Measurements from ENCODE around the gene IL36G. TPM values are rescaled to one million over a fixed set of nuclear protein-coding genes. Genes with fewer than 3 reads are reported as not detected.

Gene IL36G
- total RNA-seq, 1 experiment from 2014 or later: not detected

DNA sequence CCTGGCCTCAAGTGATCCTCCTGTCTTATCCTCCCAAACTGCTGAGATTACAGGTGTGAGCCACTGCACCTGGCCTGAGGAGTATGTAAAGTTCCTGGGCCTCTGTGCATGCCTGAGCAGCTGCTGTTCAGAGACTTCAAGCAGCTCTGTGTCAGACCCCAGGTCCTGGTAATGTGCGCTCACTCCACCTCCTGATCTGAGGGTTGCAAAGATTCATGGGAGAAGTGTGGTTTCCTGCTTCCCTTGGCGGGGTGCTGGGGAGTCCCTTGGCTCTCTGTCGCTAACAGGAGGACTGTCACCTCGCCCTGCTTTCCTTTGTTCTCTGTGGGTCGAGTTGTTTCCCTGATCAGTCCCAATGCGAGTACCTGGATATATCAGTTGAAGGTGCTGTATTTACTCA lies 18.8 kb downstream of the IL36G start:
- no peak for DNase-seq
- Histone ChIP-seq H3K27me3 (no peaks in the 10 kb centered on the region), H3K4me1 (no peaks in the 10 kb centered on the region), H3K27ac (no peak overlapping the region), H3K4me3 (no peak overlapping the region), H3K36me3 (no peaks in the 10 kb centered on the region), H3K9me3 (replicated peaks) (no peaks in the 10 kb centered on the region; the same call in 1 of the 2 replicates)

DNA sequence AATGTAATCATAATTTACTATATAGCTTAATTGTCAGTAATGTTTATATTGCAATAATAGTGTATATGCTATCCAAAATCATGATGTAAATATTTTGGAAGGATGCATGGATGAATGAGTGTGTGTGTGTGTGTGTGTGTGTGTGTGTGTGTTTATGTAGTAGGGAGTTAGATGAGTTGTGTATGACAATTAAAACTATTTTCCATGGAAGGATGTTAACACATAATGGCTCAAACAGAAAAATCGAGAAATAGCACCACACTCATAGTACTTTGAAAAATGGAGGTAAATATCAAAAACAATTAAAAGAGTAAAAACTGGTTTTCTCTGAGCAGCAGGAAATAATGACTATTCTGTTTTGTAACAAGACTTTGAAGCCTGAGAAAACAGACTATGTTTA lies 19.3 kb downstream of the IL36G start:
- Histone ChIP-seq H3K27me3 (no peaks in the 10 kb centered on the region), H3K4me3 (no peak overlapping the region), H3K4me1 (no peaks in the 10 kb centered on the region), H3K9me3 (replicated peaks) (no peaks in the 10 kb centered on the region; the same call in 1 of the 2 replicates), H3K36me3 (no peaks in the 10 kb centered on the region), H3K27ac (no peak overlapping the region)
- no peak for DNase-seq

DNA sequence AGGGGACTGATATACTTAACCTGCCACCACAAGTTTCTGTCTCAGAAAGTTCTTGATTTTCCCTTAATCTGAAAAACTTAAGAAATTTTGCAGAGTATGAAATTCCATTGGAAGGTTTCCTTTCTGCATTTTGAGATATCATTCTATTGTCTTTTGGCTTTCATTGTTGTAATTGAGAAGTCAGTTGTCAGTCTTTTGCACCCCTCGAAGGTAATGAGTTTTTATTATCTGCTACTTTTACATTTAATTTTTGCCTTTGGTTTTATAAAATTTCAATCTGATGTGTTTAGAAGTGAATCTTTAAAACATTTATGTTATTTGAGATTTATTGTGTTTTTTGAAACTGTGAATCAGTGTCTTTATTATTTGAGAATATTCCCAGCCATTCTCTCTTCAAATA lies 22.6 kb downstream of the IL36G start:
- no peak overlapping the region for H3K27ac ChIP-seq
- H3K4me1 ChIP-seq: no peaks in the 10 kb centered on the region
- no peak overlapping the region for H3K4me3 ChIP-seq
- DNase-seq: no peak
- no peaks in the 10 kb centered on the region for H3K36me3 ChIP-seq
- H3K27me3 ChIP-seq: no peaks in the 10 kb centered on the region
- no peaks in the 10 kb centered on the region; the same call in 1 of the 2 replicates for H3K9me3 ChIP-seq (replicated peaks)

- Histone ChIP-seq H3K4me1 (no peaks in the 10 kb centered on the region), H3K27me3 (0 out of 2 replicates have a peak, but pooled peaks cover 14% of the 10 kb centered on the region), H3K36me3 (no peaks in the 10 kb centered on the region), H3K27ac (no peak overlapping the region), H3K9me3 (replicated peaks) (no peaks in the 10 kb centered on the region; the same call in none of the 2 replicates), H3K4me3 (no peak overlapping the region)
- DNase-seq: no peak
These were observed 24.9 kb downstream of the IL36G start for GRCh38 chr2:113002677-113003076.

- Histone ChIP-seq H3K36me3 (no peaks in the 10 kb centered on the region), H3K4me1 (no peaks in the 10 kb centered on the region), H3K4me3 (no peak within 1 kb of the TSS), H3K27ac (no peak within 1 kb of the TSS), H3K27me3 (0 out of 2 replicates have a peak, but pooled peaks cover 16% of the 10 kb centered on the region), H3K9me3 (replicated peaks) (no peaks in the 10 kb centered on the region; the same call in none of the 2 replicates)
- no peak for DNase-seq
These were observed 27.3 kb downstream of the IL36G start, which contains the start of gene IL36A for GRCh38 chr2:113005030-113005509. TSS of gene IL36A (plus strand) at chr2:113005459. CDS start at chr2:113005872, 413 bp downstream.

- H3K36me3 ChIP-seq: no peaks in the 10 kb centered on the region
- H3K9me3 ChIP-seq (replicated peaks): no peaks in the 10 kb centered on the region; the same call in 1 of the 2 replicates
- H3K4me1 ChIP-seq: no peaks in the 10 kb centered on the region
- DNase-seq: no peak
- no peak overlapping the region for H3K4me3 ChIP-seq
- no peak overlapping the region for H3K27ac ChIP-seq
- 0 out of 2 replicates have a peak, but pooled peaks cover 16% of the 10 kb centered on the region for H3K27me3 ChIP-seq
These were observed 29.4 kb downstream of the IL36G start for GRCh38 chr2:113007250-113007649.

- no peaks in the 10 kb centered on the region for H3K36me3 ChIP-seq
- no peak overlapping the region for H3K27ac ChIP-seq
- no peaks in the 10 kb centered on the region for H3K4me1 ChIP-seq
- H3K27me3 ChIP-seq: peaks cover 16% of the 10 kb centered on the region; the same call in 1 of the 2 replicates
- no peak overlapping the region for H3K4me3 ChIP-seq
- no peaks in the 10 kb centered on the region; the same call in 1 of the 2 replicates for H3K9me3 ChIP-seq (replicated peaks)
- DNase-seq: no peak
These were observed 31.8 kb downstream of the IL36G start for GRCh38 chr2:113009622-113010021.

- peaks cover 16% of the 10 kb centered on the region; the same call in 1 of the 2 replicates for H3K27me3 ChIP-seq
- DNase-seq: no peak
- no peak overlapping the region for H3K27ac ChIP-seq
- no peaks in the 10 kb centered on the region; the same call in 1 of the 2 replicates for H3K9me3 ChIP-seq (replicated peaks)
- no peak overlapping the region for H3K4me3 ChIP-seq
- no peaks in the 10 kb centered on the region for H3K4me1 ChIP-seq
- no peaks in the 10 kb centered on the region for H3K36me3 ChIP-seq
These were observed 32.3 kb downstream of the IL36G start for GRCh38 chr2:113010088-113010487.

GRCh38 chr2:113011108-113011507 lies 33.3 kb downstream of the IL36G start:
- Histone ChIP-seq H3K27me3 (peaks cover 12% of the 10 kb centered on the region; the same call in 1 of the 2 replicates), H3K4me3 (no peak overlapping the region), H3K27ac (no peak overlapping the region), H3K4me1 (no peaks in the 10 kb centered on the region), H3K36me3 (no peaks in the 10 kb centered on the region), H3K9me3 (replicated peaks) (no peaks in the 10 kb centered on the region; the same call in 1 of the 2 replicates)
- no peak for DNase-seq

DNA sequence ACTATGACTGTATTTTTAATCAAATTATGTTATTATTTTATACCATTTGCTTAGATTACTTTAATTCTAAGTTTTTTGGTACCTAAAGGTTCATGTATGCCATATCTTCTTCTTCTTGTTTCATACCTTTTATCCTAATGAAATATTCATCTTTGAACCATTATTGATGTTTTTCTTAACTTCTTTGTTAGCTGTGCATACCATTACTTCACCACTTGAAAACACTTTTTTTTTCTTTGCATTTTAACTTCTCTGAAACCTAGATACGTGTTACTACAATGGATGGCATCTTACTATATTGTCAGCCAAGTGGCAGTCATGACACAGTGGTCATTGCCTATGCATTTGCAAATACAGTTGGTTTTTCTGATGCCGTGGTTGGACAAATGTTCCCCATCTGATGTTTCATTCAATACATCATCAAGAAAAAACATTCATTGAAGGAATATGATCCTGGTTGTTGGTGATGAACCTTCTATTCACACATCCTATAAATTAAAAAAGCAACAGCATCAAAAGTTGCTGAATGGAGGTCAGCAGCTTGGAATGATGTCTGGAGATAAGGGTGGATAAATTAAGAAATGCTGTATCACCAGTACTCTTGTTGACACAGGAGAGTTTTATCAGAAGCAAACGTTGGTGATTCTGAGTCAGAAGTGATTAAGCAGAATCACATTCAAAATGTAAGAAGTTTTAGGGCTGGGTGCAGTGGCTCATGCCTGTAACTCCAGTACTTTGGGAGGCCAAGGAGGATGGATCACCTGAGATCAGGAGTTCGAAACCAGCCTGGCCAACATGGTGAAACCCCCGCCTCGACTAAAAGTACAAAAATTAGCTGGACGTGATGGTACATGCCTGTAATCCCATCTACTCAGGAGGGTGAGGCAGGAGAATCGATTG lies 34.9 kb downstream of the IL36G start:
- Histone ChIP-seq H3K9me3 (replicated peaks) (no peaks in the 10 kb centered on the region), H3K4me3 (no peak overlapping the region), H3K36me3 (no peaks in the 10 kb centered on the region), H3K27ac (no peak overlapping the region), H3K4me1 (no peaks in the 10 kb centered on the region), H3K27me3 (peaks cover 2% of the 10 kb centered on the region; the same call in 1 of the 2 replicates)
- DNase-seq: no peak

DNA sequence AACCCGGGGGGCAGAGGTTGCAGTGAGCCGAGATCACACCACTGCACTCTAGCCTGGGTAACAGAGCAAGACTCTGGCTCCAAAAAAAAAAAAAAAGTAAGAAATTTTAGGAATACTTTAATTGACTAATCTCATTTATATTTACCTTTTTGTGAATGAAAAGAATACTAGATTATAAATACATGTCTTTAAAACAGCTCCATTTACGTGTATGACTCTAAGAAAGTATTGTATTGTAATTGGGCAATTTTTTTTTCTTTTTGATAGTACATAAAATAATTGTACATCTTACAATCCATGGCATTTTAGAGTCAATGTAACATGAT lies 35.5 kb downstream of the IL36G start:
- Histone ChIP-seq H3K4me3 (no peak overlapping the region), H3K36me3 (no peaks in the 10 kb centered on the region), H3K27me3 (no peaks in the 10 kb centered on the region; the same call in 1 of the 2 replicates), H3K27ac (no peak overlapping the region), H3K9me3 (replicated peaks) (no peaks in the 10 kb centered on the region), H3K4me1 (no peaks in the 10 kb centered on the region)
- no peak for DNase-seq

DNA sequence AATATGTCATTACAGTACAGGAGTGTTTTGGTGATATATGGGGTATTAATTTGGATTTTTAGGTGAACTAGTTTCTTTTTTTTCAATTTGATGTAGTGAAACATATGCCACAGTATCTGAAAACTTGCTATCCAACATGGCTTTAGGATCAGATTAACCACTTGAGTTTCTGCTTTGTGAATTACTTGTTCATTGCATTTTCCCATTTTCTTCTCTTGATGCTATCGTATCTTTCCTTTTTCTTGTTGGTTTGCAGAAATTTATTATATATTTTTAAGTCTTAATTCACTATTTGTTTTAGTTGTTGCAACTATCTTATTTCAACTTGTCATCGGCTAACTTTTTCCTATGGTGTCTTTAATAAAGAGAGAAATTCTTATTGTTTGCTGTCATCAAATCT lies 36.3 kb downstream of the IL36G start:
- no peak overlapping the region for H3K27ac ChIP-seq
- DNase-seq: no peak
- no peak overlapping the region for H3K4me3 ChIP-seq
- no peaks in the 10 kb centered on the region for H3K4me1 ChIP-seq
- H3K27me3 ChIP-seq: no peaks in the 10 kb centered on the region; the same call in 1 of the 2 replicates
- H3K36me3 ChIP-seq: no peaks in the 10 kb centered on the region
- H3K9me3 ChIP-seq (replicated peaks): no peaks in the 10 kb centered on the region

DNA sequence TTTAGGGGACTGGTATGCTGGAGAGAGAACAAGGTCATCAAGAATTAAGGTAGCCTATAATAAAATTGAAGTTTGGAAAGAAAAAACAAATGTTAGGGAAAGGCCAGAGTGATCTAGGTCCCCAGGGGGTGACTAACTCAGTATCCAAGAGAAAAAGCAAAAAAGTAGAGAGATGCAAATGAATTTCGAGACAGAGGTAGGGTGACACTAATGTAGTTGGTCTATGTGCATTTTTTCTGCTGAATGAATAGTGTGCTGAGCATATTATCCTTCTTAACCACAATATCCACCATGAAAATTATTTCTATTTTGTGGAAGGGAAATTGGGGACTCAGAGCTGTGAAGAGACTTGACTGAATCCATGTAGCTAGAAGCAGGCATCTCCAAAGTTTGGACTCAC lies 37.2 kb downstream of the IL36G start:
- no peak overlapping the region for H3K27ac ChIP-seq

DNA sequence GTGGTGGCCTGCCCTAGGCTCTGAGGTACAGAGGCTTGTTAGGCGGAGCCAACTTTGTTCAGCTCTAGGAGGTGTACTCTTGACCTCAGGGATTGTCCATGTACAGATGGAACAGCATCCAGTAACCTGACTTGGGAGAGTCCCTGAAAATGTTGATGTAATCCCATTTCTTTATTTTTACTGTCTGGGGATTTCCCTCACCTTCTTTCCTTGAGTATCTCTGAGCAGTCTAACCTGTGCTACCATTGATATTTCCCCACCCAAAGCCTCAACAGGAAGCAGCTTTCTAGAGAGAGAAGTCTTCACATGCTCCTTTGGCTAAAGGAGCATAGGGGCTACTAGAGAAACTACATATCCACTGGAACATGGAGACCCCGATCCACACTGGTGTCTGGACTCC lies 37.8 kb downstream of the IL36G start:
- no peaks in the 10 kb centered on the region for H3K9me3 ChIP-seq (replicated peaks)
- DNase-seq: no peak
- no peak overlapping the region for H3K4me3 ChIP-seq
- no peaks in the 10 kb centered on the region; the same call in 1 of the 2 replicates for H3K27me3 ChIP-seq
- no peaks in the 10 kb centered on the region for H3K4me1 ChIP-seq
- H3K36me3 ChIP-seq: no peaks in the 10 kb centered on the region
- H3K27ac ChIP-seq: no peak overlapping the region

More for the DNA sequence above, 37.2 kb downstream of the IL36G start:
- H3K4me3 ChIP-seq: no peak overlapping the region
- no peaks in the 10 kb centered on the region for H3K36me3 ChIP-seq
- no peak for DNase-seq
- no peaks in the 10 kb centered on the region for H3K4me1 ChIP-seq
- no peaks in the 10 kb centered on the region; the same call in 1 of the 2 replicates for H3K27me3 ChIP-seq
- H3K9me3 ChIP-seq (replicated peaks): no peaks in the 10 kb centered on the region

- H3K4me1 ChIP-seq: no peaks in the 10 kb centered on the region
- DNase-seq: no peak
- H3K9me3 ChIP-seq (replicated peaks): no peaks in the 10 kb centered on the region
- no peak overlapping the region for H3K27ac ChIP-seq
- no peaks in the 10 kb centered on the region; the same call in 1 of the 2 replicates for H3K27me3 ChIP-seq
- no peaks in the 10 kb centered on the region for H3K36me3 ChIP-seq
- H3K4me3 ChIP-seq: no peak overlapping the region
These were observed 40.7 kb downstream of the IL36G start for GRCh38 chr2:113018509-113018908.
